Measurements from ENCODE around the gene ARSG.

The ARSG gene

DNA sequence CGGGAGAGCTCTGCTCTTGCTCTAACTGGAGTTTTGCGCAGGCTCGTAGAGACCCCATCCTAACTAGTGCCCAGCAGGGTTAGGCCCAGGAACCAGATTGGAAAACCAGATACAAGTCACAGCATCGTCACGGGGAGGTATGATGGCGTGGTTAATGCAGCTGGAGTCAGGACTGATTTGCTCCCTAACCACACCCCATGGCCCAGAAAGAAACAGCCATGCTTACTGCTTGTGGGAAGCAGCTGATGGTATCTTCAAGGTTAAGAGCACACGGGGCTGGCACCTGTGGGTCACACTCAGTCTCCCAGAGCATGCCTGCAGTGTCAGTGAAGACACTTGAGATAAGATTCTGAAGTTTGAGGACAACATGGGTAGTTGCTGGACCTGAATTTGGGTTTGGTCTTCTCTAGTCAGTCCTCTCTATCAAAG lies 105.8 kb downstream of the ARSG start:
- H4K20me1 ChIP-seq (ENCODE audit: insufficient read depth, low read length) = no peaks in the 10 kb centered on the region
- no peak overlapping the region for H3K4me3 ChIP-seq (ENCODE audit: low read depth, low read length, poor library complexity, severe bottlenecking)
- H3K4me1 ChIP-seq (ENCODE audit: insufficient read depth, low read length, severe bottlenecking) = peaks cover 34% of the 10 kb centered on the region
- H3K27ac ChIP-seq (ENCODE audit: low read depth, low read length, poor library complexity, severe bottlenecking) = no peak overlapping the region
- no peaks in the 10 kb centered on the region for H3F3A ChIP-seq (ENCODE audit: insufficient read depth, low read length)
- no peaks in the 10 kb centered on the region for H3K9me2 ChIP-seq (ENCODE audit: low read depth, low read length)
- no peak overlapping the region for H2AFZ ChIP-seq (ENCODE audit: low read length)
- H3K4me2 ChIP-seq (ENCODE audit: low read length) = no peak overlapping the region
- 0 out of 2 replicates have a peak, but pooled peaks cover 6% of the 10 kb centered on the region for H3K36me3 ChIP-seq (ENCODE audit: insufficient read depth, low read length)
- H3K79me2 ChIP-seq (ENCODE audit: insufficient read depth, low read length) = no peaks in the 10 kb centered on the region
- no peak overlapping the region for H3K9ac ChIP-seq (ENCODE audit: low read length)
- TF ChIP-seq, protein P1, sequence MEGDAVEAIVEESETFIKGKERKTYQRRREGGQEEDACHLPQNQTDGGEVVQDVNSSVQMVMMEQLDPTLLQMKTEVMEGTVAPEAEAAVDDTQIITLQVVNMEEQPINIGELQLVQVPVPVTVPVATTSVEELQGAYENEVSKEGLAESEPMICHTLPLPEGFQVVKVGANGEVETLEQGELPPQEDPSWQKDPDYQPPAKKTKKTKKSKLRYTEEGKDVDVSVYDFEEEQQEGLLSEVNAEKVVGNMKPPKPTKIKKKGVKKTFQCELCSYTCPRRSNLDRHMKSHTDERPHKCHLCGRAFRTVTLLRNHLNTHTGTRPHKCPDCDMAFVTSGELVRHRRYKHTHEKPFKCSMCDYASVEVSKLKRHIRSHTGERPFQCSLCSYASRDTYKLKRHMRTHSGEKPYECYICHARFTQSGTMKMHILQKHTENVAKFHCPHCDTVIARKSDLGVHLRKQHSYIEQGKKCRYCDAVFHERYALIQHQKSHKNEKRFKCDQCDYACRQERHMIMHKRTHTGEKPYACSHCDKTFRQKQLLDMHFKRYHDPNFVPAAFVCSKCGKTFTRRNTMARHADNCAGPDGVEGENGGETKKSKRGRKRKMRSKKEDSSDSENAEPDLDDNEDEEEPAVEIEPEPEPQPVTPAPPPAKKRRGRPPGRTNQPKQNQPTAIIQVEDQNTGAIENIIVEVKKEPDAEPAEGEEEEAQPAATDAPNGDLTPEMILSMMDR (IDR thresholded peaks at IDR 0.05; ENCODE audit: low read length) = no peak
- TF ChIP-seq EZH2 (IDR thresholded peaks at IDR 0.05; ENCODE audit: borderline replicate concordance, low read length) = no peak
- H3K27me3 ChIP-seq (ENCODE audit: insufficient read depth, low read length) = no peaks in the 10 kb centered on the region
- no peaks in the 10 kb centered on the region for H3K9me3 ChIP-seq (ENCODE audit: low read length)

DNA sequence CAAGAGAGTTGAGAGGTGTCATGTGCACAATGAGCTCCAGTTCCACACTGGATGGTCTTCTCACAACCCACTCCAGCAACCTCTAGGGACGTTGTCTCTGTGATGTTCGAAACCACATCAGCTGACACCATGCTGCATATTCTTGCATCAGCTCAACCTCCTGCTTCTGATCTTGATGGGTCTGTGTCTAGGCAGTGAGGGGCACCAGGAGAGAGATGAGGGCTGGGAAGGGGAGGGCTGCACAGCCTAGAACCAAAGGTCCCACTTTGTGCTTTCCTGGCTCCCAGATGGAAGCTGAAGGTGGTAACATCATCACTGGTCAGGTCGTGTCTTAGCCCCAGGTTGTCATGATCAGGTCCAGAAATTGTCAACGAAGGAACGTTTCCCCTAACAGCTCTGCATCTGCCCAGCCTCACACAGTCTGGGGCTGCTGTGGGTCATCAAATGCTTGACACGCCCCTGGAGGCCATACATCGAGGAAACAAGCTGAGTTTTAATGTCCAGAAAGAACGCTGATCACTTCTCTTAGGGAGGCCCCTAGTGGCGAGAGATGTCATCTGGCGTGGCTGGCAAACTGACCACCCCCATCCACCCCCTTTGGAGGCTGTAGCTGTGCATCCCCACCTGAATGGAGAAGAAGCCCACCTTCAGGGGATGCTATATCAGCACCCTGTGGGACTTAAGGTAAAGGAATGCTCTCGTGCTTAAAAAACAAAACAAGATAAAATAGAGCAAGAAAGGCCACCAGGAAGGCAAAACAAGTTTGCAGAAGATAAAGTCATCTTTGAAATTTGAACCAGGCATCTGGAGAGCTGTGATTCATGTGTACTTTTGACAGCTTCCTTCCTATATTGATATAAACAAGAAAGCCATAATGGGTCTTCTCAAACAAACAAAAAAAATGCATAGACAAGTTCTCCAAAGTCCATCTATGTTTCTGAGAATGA lies 107.7 kb downstream of the ARSG start:
- TF ChIP-seq EZH2 (IDR thresholded peaks at IDR 0.05; ENCODE audit: borderline replicate concordance, low read length) = no peak
- TF ChIP-seq, protein P1 (IDR thresholded peaks at IDR 0.05; ENCODE audit: low read length) = peak; percentile 97
- Histone ChIP-seq H3K36me3 (ENCODE audit: insufficient read depth, low read length) (0 out of 2 replicates have a peak, but pooled peaks cover 6% of the 10 kb centered on the region), H3K9me2 (ENCODE audit: low read depth, low read length) (no peaks in the 10 kb centered on the region), H3K79me2 (ENCODE audit: insufficient read depth, low read length) (no peaks in the 10 kb centered on the region), H3K27ac (ENCODE audit: low read depth, low read length, poor library complexity, severe bottlenecking) (peak overlapping the region; percentile 79), H3K9me3 (ENCODE audit: low read length) (no peaks in the 10 kb centered on the region), H3K4me1 (ENCODE audit: insufficient read depth, low read length, severe bottlenecking) (peaks cover 34% of the 10 kb centered on the region), H2AFZ (ENCODE audit: low read length) (no peak overlapping the region), H3K4me3 (ENCODE audit: low read depth, low read length, poor library complexity, severe bottlenecking) (no peak overlapping the region), H3F3A (ENCODE audit: insufficient read depth, low read length) (no peaks in the 10 kb centered on the region), H3K27me3 (ENCODE audit: insufficient read depth, low read length) (no peaks in the 10 kb centered on the region), H3K9ac (ENCODE audit: low read length) (no peak overlapping the region), H4K20me1 (ENCODE audit: insufficient read depth, low read length) (no peaks in the 10 kb centered on the region), H3K4me2 (ENCODE audit: low read length) (peak overlapping the region; percentile 20; the same call in 1 of the 2 replicates)

DNA sequence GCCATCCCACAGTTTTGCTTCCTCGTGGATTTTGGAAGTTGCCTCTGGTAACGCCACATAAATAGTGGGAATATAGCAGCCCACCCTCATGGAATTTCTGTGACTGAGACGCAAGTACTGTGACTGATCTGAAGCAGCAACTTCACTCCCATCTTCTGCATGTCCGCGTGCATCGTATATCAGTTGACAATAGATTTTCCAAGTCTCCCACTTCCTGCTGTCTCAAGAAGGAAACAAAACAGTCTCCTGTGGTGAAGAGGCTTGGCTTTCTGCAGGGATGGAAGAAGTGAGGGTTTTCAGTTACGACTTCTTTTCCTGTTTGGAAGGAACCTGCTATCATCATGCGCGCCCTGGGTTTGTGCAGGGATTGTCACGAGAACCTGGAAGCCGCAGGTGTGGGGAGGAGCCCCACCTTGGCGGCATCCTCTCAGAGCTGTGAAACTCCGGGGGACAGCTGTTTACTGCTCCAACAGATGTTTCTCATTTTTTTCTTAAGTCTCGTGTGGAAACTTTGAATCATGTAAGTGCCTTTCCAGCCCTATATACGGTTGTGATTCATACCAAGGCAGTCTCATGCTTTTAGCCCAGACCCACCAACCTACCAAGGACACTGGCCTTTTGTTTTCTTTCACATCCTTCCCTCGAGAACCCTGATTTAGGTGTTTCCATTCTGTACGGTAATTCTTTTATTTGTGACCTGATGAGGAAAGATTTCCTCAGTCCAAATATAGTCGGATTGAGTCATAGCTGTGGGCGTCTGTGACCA lies 108.5 kb downstream of the ARSG start:
- Histone ChIP-seq H3K36me3 (ENCODE audit: insufficient read depth, low read length) (0 out of 2 replicates have a peak, but pooled peaks cover 3% of the 10 kb centered on the region), H3K9ac (ENCODE audit: low read length) (peak overlapping the region; percentile 8; the same call in 1 of the 2 replicates), H3K79me2 (ENCODE audit: insufficient read depth, low read length) (no peaks in the 10 kb centered on the region), H4K20me1 (ENCODE audit: insufficient read depth, low read length) (no peaks in the 10 kb centered on the region), H3K4me3 (ENCODE audit: low read depth, low read length, poor library complexity, severe bottlenecking) (no peak overlapping the region), H3F3A (ENCODE audit: insufficient read depth, low read length) (no peaks in the 10 kb centered on the region), H3K27me3 (ENCODE audit: insufficient read depth, low read length) (no peaks in the 10 kb centered on the region), H3K9me3 (ENCODE audit: low read length) (no peaks in the 10 kb centered on the region), H3K9me2 (ENCODE audit: low read depth, low read length) (no peaks in the 10 kb centered on the region), H3K27ac (ENCODE audit: low read depth, low read length, poor library complexity, severe bottlenecking) (peak overlapping the region; percentile 79), H2AFZ (ENCODE audit: low read length) (no peak overlapping the region), H3K4me2 (ENCODE audit: low read length) (peak overlapping the region; percentile 20; the same call in 1 of the 2 replicates), H3K4me1 (ENCODE audit: insufficient read depth, low read length, severe bottlenecking) (peaks cover 34% of the 10 kb centered on the region)
- TF ChIP-seq, protein P1 (IDR thresholded peaks at IDR 0.05; ENCODE audit: low read length) = no peak
- no peak for TF ChIP-seq EZH2 (IDR thresholded peaks at IDR 0.05; ENCODE audit: borderline replicate concordance, low read length)

Measured in OCI-LY1 (cell line).